ENCODE results near the gene SLC25A13. TPM values are rescaled to one million over a fixed set of nuclear protein-coding genes. Genes with fewer than 3 reads are reported as not detected.

SLC25A13 gene
- total and polyA plus RNA-seq, 2 of the 13 experiments (the other 11 are each of a cell fraction or from before 2014, with no cell fraction given), result 36.2 to 84.9 TPM

DNA sequence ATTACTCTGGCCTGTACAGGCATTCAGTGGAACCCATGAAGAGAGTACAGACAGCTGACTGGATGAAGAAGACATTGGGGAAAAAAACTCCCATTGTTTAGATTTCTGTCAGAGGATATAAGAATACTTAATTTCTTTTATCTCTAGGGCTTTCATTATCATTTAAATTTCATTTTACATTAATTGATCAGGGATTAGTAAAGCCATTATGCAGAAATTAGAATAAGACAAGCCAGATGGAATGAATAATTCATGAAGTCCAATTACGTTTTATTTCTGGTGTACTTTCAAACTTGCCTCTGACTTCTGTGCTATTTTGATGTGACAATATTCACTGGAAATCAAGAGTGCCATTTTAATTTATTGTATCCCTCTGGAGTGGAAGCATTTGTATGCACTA, 247.0 kb downstream of the SLC25A13 start:
- no peak overlapping the region for H3K9ac ChIP-seq (ENCODE audit: insufficient read depth, low read depth, low read length)
- no peak overlapping the region for H3K27ac ChIP-seq (ENCODE audit: extremely low read length, insufficient read depth, low read length)
- ATAC-seq (no peak), DNase-seq (ENCODE audit: low spot score) (no peak), FAIRE-seq (no peak)
- H2AFZ ChIP-seq (ENCODE audit: low read length), result no peak overlapping the region
- H3K36me3 ChIP-seq (replicated peaks in 1 of 2; ENCODE audit: control insufficient read depth in 1 of 2, insufficient read depth in 2 of 2, low read length in 2 of 2), result no peaks in the 10 kb centered on the region
- H3K79me2 ChIP-seq (ENCODE audit: insufficient read depth, low read length), result no peaks in the 10 kb centered on the region
- H3K4me2 ChIP-seq (ENCODE audit: low read depth, low read length), result no peak overlapping the region
- ChIA-PET CTCF (ENCODE audit: low intra/inter-chr PET ratio, low total read pairs) (interaction anchor here (1.2 to 2.1 kb wide), 2 partner anchors 953 to 990 kb away, joined by 5 to 13 read pairs; no protein-coding TSS in a partner anchor), POLR2A (no interaction called here)
- H3K27me3 ChIP-seq (ENCODE audit: control insufficient read depth in 1 of 2, insufficient read depth in 2 of 2, low read length in 2 of 2), result peaks cover 3 to 14% of the 10 kb centered on the region in 2 experiments; a peak in 3 of 5 replicates
- no TSS peak for BruUV-seq (replicated peaks)
- H3K4me3 ChIP-seq (replicated peaks in 1 of 3; ENCODE audit: insufficient read depth in 1 of 3, low read depth in 2 of 3, low read length in 3 of 3), result no peak overlapping the region
- in situ Hi-C loops (cut with HindIII; ENCODE audit: extremely low pct_ligation_motif_present, low pct_unique_long_range_greater_than_20kb), result loop anchor here (10.0 kb wide), 3 partner anchors 160 to 990 kb away; partner anchors contain the start of gene DLX5
- H4K20me1 ChIP-seq (ENCODE audit: insufficient read depth, low read length), result no peaks in the 10 kb centered on the region
- peaks cover 7% of the 10 kb centered on the region for H3K4me1 ChIP-seq (ENCODE audit: insufficient read depth, low read length)
- intact Hi-C loops (cut with micrococcal nuclease; ENCODE audit: unreplicated experiment), result loop anchor here (1.0 to 10.0 kb wide), 7 partner anchors 159 to 990 kb away; partner anchors contain the start of genes DLX6 and SEM1
- H3K9me3 ChIP-seq (ENCODE audit: low read length), result no peaks in the 10 kb centered on the region
- 3% methylated on average over 1 of the region's 1 CpG for WGBS (ENCODE audit: low lambda C conversion rate)
- no peak for TF ChIP-seq NFIB (CRISPR knock-in tag; IDR thresholded peaks at IDR 0.05; ENCODE audit: borderline replicate concordance)
- TF ChIP-seq SNAI1 (CRISPR knock-in tag; IDR thresholded peaks at IDR 0.05; ENCODE audit: borderline replicate concordance), result no peak
- no peak for TF ChIP-seq KDM6A (CRISPR knock-in tag; IDR thresholded peaks at IDR 0.05; ENCODE audit: low read depth)
- no peak for TF ChIP-seq ZNF160 (CRISPR knock-in tag; IDR thresholded peaks at IDR 0.05)
- TF ChIP-seq ATF7-NPFF (CRISPR knock-in tag; IDR thresholded peaks at IDR 0.05; ENCODE audit: low read depth), result no peak
- no peak for TF ChIP-seq ZNF546 (CRISPR knock-in tag; conservative IDR thresholded peaks at IDR 0.05)
- TF ChIP-seq ZFP82 (CRISPR knock-in tag; IDR thresholded peaks at IDR 0.05; ENCODE audit: borderline replicate concordance), result no peak
- no peak for TF ChIP-seq TGIF2 (CRISPR knock-in tag; IDR thresholded peaks at IDR 0.05)
- TF ChIP-seq ZNF83 (CRISPR knock-in tag; IDR thresholded peaks at IDR 0.05; ENCODE audit: borderline replicate concordance), result no peak
- no peak for TF ChIP-seq ZMYM3 (CRISPR knock-in tag; IDR thresholded peaks at IDR 0.05)
- no peak for TF ChIP-seq ZNF263 (CRISPR knock-in tag; IDR thresholded peaks at IDR 0.05)
- TF ChIP-seq ZFAT (CRISPR knock-in tag; conservative IDR thresholded peaks at IDR 0.05), result no peak
- no peak for TF ChIP-seq POLR2AphosphoS2 (IDR thresholded peaks at IDR 0.05; ENCODE audit: low read depth, low read length)
- TF ChIP-seq RXRB (CRISPR knock-in tag; IDR thresholded peaks at IDR 0.05; ENCODE audit: borderline replicate concordance), result no peak
- no peak for TF ChIP-seq CBX1 (IDR thresholded peaks at IDR 0.05; ENCODE audit: low read depth)
- TF ChIP-seq HOXA5 (CRISPR knock-in tag; IDR thresholded peaks at IDR 0.05), result no peak
- no peak for TF ChIP-seq DRAP1 (CRISPR knock-in tag; IDR thresholded peaks at IDR 0.05)
- TF ChIP-seq REPIN1 (CRISPR knock-in tag; IDR thresholded peaks at IDR 0.05; ENCODE audit: borderline replicate concordance, low read depth), result no peak
